Endothelial cell of umbilical vein (primary cell): ENCODE data around the gene PRDM16. TPM values are rescaled to one million over a fixed set of nuclear protein-coding genes. Genes with fewer than 3 reads are reported as not detected.

Source experiments
- BruUV-seq: library from RNA; stranded (reverse); fragments of 400-500 nt; replicated peaks from 2 replicates; lab custom pipeline; 2021; lab: Mats Ljungman, UMichigan
- CTCF ChIA-PET: fragments of 300-600, 350-600 bp; sonication (Branson Sonifier 250); formaldehyde crosslinking; loops from one replicate; lab custom pipeline; 2021; ENCODE audit warnings: antibody characterized with exemption, inconsistent platforms; lab: Charles Lee
- POLR2A ChIA-PET: fragments of 300-600, 350-600 bp; sonication (Branson Sonifier 250); formaldehyde crosslinking; loops from one replicate; lab custom pipeline; 2021; ENCODE audit warnings: antibody characterized with exemption, inconsistent platforms; lab: Charles Lee
- DNase-seq: peaks from one replicate; pipeline ENCODE4 v3.0.0-alpha.2; 2011; ENCODE audit warnings: low read depth, low spot score
- FAIRE-seq: peaks from 2 replicates; lab custom pipeline; 2011; peaks lifted over from hg19 to GRCh38; lab: Jason Lieb, UNC
- H2AFZ ChIP-seq: 2 replicates; pipeline ENCODE4 v1.6.0; 2012; ENCODE audit warnings: low read depth, low read length, control low read depth, inconsistent platforms
- H3K27ac ChIP-seq: 2 replicates; pipeline ENCODE4 v1.5.1; 2011; ENCODE audit warnings: low read depth, mild to moderate bottlenecking, control low read depth, low read length, moderate library complexity; ENCODE audit not compliant: insufficient read depth
- H3K27me3 ChIP-seq, 2 experiments: 2 replicates each; pipeline versions ENCODE4 v1.6.0 to v1.6.1; 2011; ENCODE audit warnings: low read length in 2 of 2, mixed read lengths in 1 of 2; ENCODE audit not compliant: control insufficient read depth in 2 of 2, insufficient read depth in 2 of 2
- H3K36me3 ChIP-seq, 2 experiments: 2 replicates in 1 of 2; 3 replicates in 1 of 2; pipeline ENCODE4 v1.5.1; 2011; ENCODE audit warnings: low read length in 2 of 2, mild to moderate bottlenecking in 1 of 2, moderate library complexity in 1 of 2; ENCODE audit not compliant: control insufficient read depth in 2 of 2, insufficient read depth in 2 of 2; ENCODE audit errors: extremely low read depth in 1 of 2
- H3K4me1 ChIP-seq: 3 replicates; pipeline ENCODE4 v1.5.1; 2011; ENCODE audit warnings: mild to moderate bottlenecking, low read length; ENCODE audit not compliant: control insufficient read depth, insufficient read depth; ENCODE audit errors: extremely low read depth
- H3K4me2 ChIP-seq: 2 replicates; pipeline ENCODE4 v1.6.1; 2011; ENCODE audit warnings: low read length, control low read depth, mixed read lengths; ENCODE audit not compliant: insufficient read depth
- H3K4me3 ChIP-seq, 3 experiments: fragments of 200-600 bp in 1 of 3; sonication (generic), shearing (Covaris generic) in 1 of 3; replicated peaks in 1 of 3; 2 replicates each; pipeline ENCODE4 v1.5.1; 2011 to 2016; ENCODE audit warnings: control low read depth in 3 of 3, low read length in 3 of 3, mild to moderate bottlenecking in 2 of 3, inconsistent platforms in 1 of 3, low read depth in 1 of 3, moderate library complexity in 1 of 3; ENCODE audit not compliant: insufficient read depth in 1 of 3
- H3K79me2 ChIP-seq: 2 replicates; pipeline ENCODE4 v1.6.0; 2012; ENCODE audit warnings: low read length, inconsistent platforms; ENCODE audit not compliant: control insufficient read depth, insufficient read depth
- H3K9ac ChIP-seq: replicated peaks from 2 replicates; pipeline ENCODE3; 2011; ENCODE audit warnings: low read length, control low read depth; ENCODE audit not compliant: insufficient read depth; ENCODE audit errors: extremely low read depth
- H3K9me1 ChIP-seq: replicated peaks from 3 replicates; pipeline ENCODE4 v1.6.0; 2011; ENCODE audit warnings: mild to moderate bottlenecking, low read length; ENCODE audit not compliant: control insufficient read depth, insufficient read depth; ENCODE audit errors: extremely low read depth
- H3K9me3 ChIP-seq: replicated peaks from 2 replicates; pipeline ENCODE4 v1.5.1; 2012; ENCODE audit warnings: low read length, inconsistent platforms; ENCODE audit not compliant: control insufficient read depth, insufficient read depth
- H4K20me1 ChIP-seq: replicated peaks from 2 replicates; pipeline ENCODE3; 2011; ENCODE audit warnings: mild to moderate bottlenecking, low read length; ENCODE audit not compliant: control insufficient read depth, insufficient read depth; ENCODE audit errors: extremely low read depth
- EZH2 ChIP-seq: IDR thresholded peaks from 2 replicates; pipeline ENCODE4 v1.6.1; 2012; ENCODE audit warnings: borderline replicate concordance, low read depth, mild to moderate bottlenecking, moderate library complexity, low read length, inconsistent platforms; ENCODE audit not compliant: severe bottlenecking
- FOS ChIP-seq: IDR thresholded peaks from 2 replicates; pipeline ENCODE4 v1.6.1; 2011; ENCODE audit warnings: mild to moderate bottlenecking, low read length, moderate library complexity, borderline replicate concordance; ENCODE audit not compliant: insufficient read depth
- GATA2 ChIP-seq: IDR thresholded peaks from 2 replicates; pipeline ENCODE4 v1.7.0; 2011; ENCODE audit warnings: low read depth, mild to moderate bottlenecking, moderate library complexity, mixed read lengths, low read length; ENCODE audit not compliant: insufficient read length, insufficient read depth
- JUN ChIP-seq: IDR thresholded peaks from 2 replicates; pipeline ENCODE4 v1.6.1; 2011; ENCODE audit warnings: borderline replicate concordance, low read depth; ENCODE audit not compliant: insufficient read length, insufficient read depth
- POLR2A ChIP-seq: IDR thresholded peaks from 2 replicates; pipeline ENCODE4 v1.6.1; 2012; ENCODE audit warnings: low read depth, mild to moderate bottlenecking, control low read depth, low read length
- POLR2AphosphoS5 ChIP-seq: IDR thresholded peaks from 2 replicates; pipeline ENCODE4 v1.6.1; 2012; ENCODE audit warnings: low read depth, mild to moderate bottlenecking, control low read depth, low read length, moderate library complexity; ENCODE audit not compliant: insufficient read depth
- dilution Hi-C: fragments of 300-500 bp; cut with MboI; formaldehyde crosslinking; loops from one replicate; pipeline ENCODE4 v1.15.0; 2019; ENCODE audit warnings: low sequenced_read_pairs; ENCODE audit not compliant: extremely low pct_ligation_motif_present
- intact Hi-C: fragments of 100-400 bp; cut with micrococcal nuclease; formaldehyde crosslinking; loops from one replicate; pipeline ENCODE4 v1.10.0; 2022
- polyA plus RNA-seq, 4 experiments: library from polyadenylated mRNA; depleted of rRNA in 3 of 4; stranded (reverse) in 3 of 4; unstranded in 1 of 4; fragments of >200 nt; gene quantifications; 2 replicates each; pipeline versions ENCODE4 v1.2.1 to v1.2.3, GENCODE V29; 2011 to 2012; ENCODE audit warnings: missing spikeins in 1 of 4
- total RNA-seq: library from RNA; stranded (reverse); gene quantifications from 2 replicates; pipeline ENCODE4 v1.2.3, GENCODE V29; 2021
- TF ChIP-seq, protein P1 (sequence below): IDR thresholded peaks from 2 replicates; pipeline ENCODE4 v1.6.1; 2011; ENCODE audit not compliant: insufficient read depth, insufficient read length
- TF ChIP-seq, protein P2 (sequence below), 2 donors: IDR thresholded peaks; 1 replicate in 1 of 2; 2 replicates in 1 of 2; pipeline ENCODE4 v1.5.1; 2011; ENCODE audit warnings: low read length in 2 of 2, mild to moderate bottlenecking in 2 of 2, moderate library complexity in 2 of 2, control low read depth in 1 of 2, inconsistent platforms in 1 of 2, low read depth in 1 of 2; ENCODE audit not compliant: insufficient read depth in 1 of 2; ENCODE audit errors: extremely low read depth in 1 of 2

PRDM16 gene
- total and polyA plus RNA-seq, 2 donors (not counting 3 experiments of a cell fraction or from before 2014, with no cell fraction given) = not detected

DNA sequence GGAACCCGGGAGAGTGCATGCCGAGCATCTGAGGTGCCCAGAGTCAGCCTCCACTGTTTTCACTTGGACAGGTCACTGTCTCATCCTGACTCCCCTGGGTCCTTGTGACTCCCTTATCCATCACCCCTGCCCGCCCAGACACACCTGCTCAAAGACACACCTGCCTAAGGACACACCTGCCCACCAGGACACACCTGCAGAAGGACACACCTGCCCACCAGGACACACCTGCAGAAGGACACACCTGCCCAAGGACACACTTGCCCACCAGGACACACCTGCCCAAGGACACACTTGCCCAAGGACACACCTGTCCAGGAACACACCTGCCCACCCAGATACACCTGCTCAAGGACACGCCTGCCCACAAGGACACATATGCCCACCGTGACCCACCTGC is 314.7 kb downstream of the PRDM16 start:
- Histone ChIP-seq H3K27ac (no peak overlapping the region), H3K79me2 (no peaks in the 10 kb centered on the region), H3K9me3 (no peaks in the 10 kb centered on the region), H4K20me1 (no peaks in the 10 kb centered on the region), H3K27me3 (no peaks in the 10 kb centered on the region), H3K36me3 (no peaks in the 10 kb centered on the region), H2AFZ (no peak overlapping the region), H3K4me1 (no peaks in the 10 kb centered on the region), H3K4me2 (no peak overlapping the region), H3K9ac (no peak overlapping the region), H3K4me3 (no peak overlapping the region), H3K9me1 (no peaks in the 10 kb centered on the region)
- POLR2A ChIA-PET = no interaction called here
- CTCF ChIA-PET = no interaction called here
- BruUV-seq = no TSS peak
- intact Hi-C loops (no loop called here), dilution Hi-C loops (no loop called here)
- no peak for DNase-seq
- TF ChIP-seq JUN (no peak), GATA2 (no peak), POLR2A (no peak), EZH2 (no peak), FOS (no peak), POLR2AphosphoS5 (no peak)
- TF ChIP-seq, protein P1, sequence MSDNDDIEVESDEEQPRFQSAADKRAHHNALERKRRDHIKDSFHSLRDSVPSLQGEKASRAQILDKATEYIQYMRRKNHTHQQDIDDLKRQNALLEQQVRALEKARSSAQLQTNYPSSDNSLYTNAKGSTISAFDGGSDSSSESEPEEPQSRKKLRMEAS = no peak
- TF ChIP-seq, protein P2, sequence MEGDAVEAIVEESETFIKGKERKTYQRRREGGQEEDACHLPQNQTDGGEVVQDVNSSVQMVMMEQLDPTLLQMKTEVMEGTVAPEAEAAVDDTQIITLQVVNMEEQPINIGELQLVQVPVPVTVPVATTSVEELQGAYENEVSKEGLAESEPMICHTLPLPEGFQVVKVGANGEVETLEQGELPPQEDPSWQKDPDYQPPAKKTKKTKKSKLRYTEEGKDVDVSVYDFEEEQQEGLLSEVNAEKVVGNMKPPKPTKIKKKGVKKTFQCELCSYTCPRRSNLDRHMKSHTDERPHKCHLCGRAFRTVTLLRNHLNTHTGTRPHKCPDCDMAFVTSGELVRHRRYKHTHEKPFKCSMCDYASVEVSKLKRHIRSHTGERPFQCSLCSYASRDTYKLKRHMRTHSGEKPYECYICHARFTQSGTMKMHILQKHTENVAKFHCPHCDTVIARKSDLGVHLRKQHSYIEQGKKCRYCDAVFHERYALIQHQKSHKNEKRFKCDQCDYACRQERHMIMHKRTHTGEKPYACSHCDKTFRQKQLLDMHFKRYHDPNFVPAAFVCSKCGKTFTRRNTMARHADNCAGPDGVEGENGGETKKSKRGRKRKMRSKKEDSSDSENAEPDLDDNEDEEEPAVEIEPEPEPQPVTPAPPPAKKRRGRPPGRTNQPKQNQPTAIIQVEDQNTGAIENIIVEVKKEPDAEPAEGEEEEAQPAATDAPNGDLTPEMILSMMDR (IDR thresholded peaks at IDR 0.05; ENCODE audit: extremely low read depth in 1 of 2, insufficient read depth in 1 of 2, low read depth in 1 of 2, low read length in 2 of 2) = no peak
- FAIRE-seq = no peak
